ENCODE results near the gene KLF6. TPM values are rescaled to one million over a fixed set of nuclear protein-coding genes. Genes with fewer than 3 reads are reported as not detected.
A peak's percentile ranks its signal among the peaks of the same experiment; 100 is the strongest.

The KLF6 gene
- total and polyA plus RNA-seq, 9 of the 15 experiments (the other 6 are each of a cell fraction or from before 2014, with no cell fraction given): 3.2 to 23.9 (median 8.0) TPM

DNA sequence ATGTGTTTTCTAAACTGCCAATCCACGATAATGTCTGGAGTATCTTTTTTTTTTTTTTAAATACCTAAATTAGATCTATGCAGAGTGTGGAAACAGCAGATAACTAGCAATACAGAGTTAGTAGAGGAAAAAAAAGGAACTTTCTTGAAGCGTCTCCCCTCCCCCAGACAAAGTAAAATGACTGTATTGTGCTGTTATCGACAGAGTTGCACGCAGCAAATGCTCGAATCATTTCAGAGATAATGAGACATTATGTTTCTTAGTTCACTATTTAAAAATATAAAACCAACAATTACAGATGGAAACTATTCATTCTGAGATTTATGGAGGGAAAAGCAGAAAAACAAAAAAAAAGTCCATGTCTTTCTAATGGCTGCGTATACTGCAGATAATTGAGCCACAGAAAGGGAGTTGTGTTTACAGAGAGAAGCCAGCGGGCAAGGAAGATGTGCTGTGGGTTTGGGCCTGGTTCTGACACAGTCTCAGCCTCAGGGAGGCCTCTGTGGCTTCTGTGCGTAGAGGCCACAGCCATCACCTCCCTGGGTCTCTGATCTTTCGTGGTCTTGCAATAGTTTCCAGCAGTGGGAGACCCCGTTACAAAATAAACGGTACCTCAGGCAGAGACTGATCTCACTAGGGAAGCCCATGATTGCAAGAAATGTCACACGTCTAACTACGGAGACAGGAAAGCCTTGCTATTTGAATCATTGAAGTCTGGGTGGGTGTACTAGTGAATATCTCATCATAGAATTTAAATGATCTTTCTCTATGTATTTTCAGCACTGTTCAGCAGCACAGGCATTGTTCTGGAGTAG, 19.1 kb upstream of the KLF6 start (continued):
- TF ChIP-seq, protein P1, sequence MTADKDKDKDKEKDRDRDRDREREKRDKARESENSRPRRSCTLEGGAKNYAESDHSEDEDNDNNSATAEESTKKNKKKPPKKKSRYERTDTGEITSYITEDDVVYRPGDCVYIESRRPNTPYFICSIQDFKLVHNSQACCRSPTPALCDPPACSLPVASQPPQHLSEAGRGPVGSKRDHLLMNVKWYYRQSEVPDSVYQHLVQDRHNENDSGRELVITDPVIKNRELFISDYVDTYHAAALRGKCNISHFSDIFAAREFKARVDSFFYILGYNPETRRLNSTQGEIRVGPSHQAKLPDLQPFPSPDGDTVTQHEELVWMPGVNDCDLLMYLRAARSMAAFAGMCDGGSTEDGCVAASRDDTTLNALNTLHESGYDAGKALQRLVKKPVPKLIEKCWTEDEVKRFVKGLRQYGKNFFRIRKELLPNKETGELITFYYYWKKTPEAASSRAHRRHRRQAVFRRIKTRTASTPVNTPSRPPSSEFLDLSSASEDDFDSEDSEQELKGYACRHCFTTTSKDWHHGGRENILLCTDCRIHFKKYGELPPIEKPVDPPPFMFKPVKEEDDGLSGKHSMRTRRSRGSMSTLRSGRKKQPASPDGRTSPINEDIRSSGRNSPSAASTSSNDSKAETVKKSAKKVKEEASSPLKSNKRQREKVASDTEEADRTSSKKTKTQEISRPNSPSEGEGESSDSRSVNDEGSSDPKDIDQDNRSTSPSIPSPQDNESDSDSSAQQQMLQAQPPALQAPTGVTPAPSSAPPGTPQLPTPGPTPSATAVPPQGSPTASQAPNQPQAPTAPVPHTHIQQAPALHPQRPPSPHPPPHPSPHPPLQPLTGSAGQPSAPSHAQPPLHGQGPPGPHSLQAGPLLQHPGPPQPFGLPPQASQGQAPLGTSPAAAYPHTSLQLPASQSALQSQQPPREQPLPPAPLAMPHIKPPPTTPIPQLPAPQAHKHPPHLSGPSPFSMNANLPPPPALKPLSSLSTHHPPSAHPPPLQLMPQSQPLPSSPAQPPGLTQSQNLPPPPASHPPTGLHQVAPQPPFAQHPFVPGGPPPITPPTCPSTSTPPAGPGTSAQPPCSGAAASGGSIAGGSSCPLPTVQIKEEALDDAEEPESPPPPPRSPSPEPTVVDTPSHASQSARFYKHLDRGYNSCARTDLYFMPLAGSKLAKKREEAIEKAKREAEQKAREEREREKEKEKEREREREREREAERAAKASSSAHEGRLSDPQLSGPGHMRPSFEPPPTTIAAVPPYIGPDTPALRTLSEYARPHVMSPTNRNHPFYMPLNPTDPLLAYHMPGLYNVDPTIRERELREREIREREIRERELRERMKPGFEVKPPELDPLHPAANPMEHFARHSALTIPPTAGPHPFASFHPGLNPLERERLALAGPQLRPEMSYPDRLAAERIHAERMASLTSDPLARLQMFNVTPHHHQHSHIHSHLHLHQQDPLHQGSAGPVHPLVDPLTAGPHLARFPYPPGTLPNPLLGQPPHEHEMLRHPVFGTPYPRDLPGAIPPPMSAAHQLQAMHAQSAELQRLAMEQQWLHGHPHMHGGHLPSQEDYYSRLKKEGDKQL (CRISPR knock-in tag; IDR thresholded peaks at IDR 0.05; ENCODE audit: borderline replicate concordance): no peak
- TF ChIP-seq, protein P2, sequence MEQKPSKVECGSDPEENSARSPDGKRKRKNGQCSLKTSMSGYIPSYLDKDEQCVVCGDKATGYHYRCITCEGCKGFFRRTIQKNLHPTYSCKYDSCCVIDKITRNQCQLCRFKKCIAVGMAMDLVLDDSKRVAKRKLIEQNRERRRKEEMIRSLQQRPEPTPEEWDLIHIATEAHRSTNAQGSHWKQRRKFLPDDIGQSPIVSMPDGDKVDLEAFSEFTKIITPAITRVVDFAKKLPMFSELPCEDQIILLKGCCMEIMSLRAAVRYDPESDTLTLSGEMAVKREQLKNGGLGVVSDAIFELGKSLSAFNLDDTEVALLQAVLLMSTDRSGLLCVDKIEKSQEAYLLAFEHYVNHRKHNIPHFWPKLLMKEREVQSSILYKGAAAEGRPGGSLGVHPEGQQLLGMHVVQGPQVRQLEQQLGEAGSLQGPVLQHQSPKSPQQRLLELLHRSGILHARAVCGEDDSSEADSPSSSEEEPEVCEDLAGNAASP (IDR thresholded peaks at IDR 0.05): no peak
- TF ChIP-seq HDAC2 (IDR thresholded peaks at IDR 0.05) (peak; percentile 18; the same call in 1 of the 2 replicates), ZC3H8 (IDR thresholded peaks at IDR 0.05) (no peak), FIP1L1 (IDR thresholded peaks at IDR 0.05; ENCODE audit: low read depth, low read length, poor library complexity, severe bottlenecking) (no peak), HIVEP1 (CRISPR knock-in tag; IDR thresholded peaks at IDR 0.05) (no peak), STAG1 (CRISPR knock-in tag; IDR thresholded peaks at IDR 0.05; ENCODE audit: borderline replicate concordance) (no peak), XRCC5 (IDR thresholded peaks at IDR 0.05; ENCODE audit: low read depth, low read length) (no peak), ZNF766 (CRISPR knock-in tag; conservative IDR thresholded peaks at IDR 0.05) (peak; percentile 79), ZFP36 (IDR thresholded peaks at IDR 0.05; ENCODE audit: low read depth, low read length, partially characterized antibody) (no peak), NRF1 (conservative IDR thresholded peaks at IDR 0.05 in 1 of 2, IDR thresholded peaks at IDR 0.05 in 1 of 2) (peak in 1 of 2 experiments; percentile 27; a peak in 1 of 4 replicates), ZSCAN29 (IDR thresholded peaks at IDR 0.05) (no peak), XRCC4 (IDR thresholded peaks at IDR 0.05; ENCODE audit: extremely low read depth, insufficient read depth, insufficient read length) (no peak), BMI1 (IDR thresholded peaks at IDR 0.05; ENCODE audit: low read length) (no peak), CEBPG (CRISPR knock-in tag; IDR thresholded peaks at IDR 0.05) (no peak; the same call in 1 of the 2 replicates), CEBPG (tag; conservative IDR thresholded peaks at IDR 0.05 in 1 of 2, IDR thresholded peaks at IDR 0.05 in 1 of 2) (peak in 1 of 2 experiments; percentile 36; a peak in 1 of 4 replicates), MTA1 (IDR thresholded peaks at IDR 0.05; ENCODE audit: borderline replicate concordance) (no peak), DDX20 (tag; IDR thresholded peaks at IDR 0.05; ENCODE audit: low read depth) (no peak), CXXC5 (CRISPR knock-in tag; IDR thresholded peaks at IDR 0.05) (peak; percentile 9; the same call in 1 of the 2 replicates)
- TF ChIP-seq, protein P3, sequence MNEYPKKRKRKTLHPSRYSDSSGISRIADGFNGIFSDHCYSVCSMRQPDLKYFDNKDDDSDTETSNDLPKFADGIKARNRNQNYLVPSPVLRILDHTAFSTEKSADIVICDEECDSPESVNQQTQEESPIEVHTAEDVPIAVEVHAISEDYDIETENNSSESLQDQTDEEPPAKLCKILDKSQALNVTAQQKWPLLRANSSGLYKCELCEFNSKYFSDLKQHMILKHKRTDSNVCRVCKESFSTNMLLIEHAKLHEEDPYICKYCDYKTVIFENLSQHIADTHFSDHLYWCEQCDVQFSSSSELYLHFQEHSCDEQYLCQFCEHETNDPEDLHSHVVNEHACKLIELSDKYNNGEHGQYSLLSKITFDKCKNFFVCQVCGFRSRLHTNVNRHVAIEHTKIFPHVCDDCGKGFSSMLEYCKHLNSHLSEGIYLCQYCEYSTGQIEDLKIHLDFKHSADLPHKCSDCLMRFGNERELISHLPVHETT (CRISPR knock-in tag; conservative IDR thresholded peaks at IDR 0.05 in 1 of 2, IDR thresholded peaks at IDR 0.05 in 1 of 2): peak in 1 of 2 experiments; percentile 69; a peak in 2 of 4 replicates

All from K562 (cell line).